Ovary (tissue), 9 donors: ENCODE data around the gene OLFML2A. TPM values are rescaled to one million over a fixed set of nuclear protein-coding genes. Genes with fewer than 3 reads are reported as not detected.

Experiments used
- DNase-seq, 5 donors: peaks; one replicate each; pipeline ENCODE4 v3.0.0-alpha.2; 2019 to 2020
- H3K27ac ChIP-seq, 2 donors: fragments of 200-600 bp; one replicate each; pipeline versions ENCODE4 v1.5.1 to v1.8.0; 2019 to 2022
- H3K27me3 ChIP-seq: fragments of 200-600 bp; one replicate; pipeline ENCODE4 v1.8.0; 2022
- H3K36me3 ChIP-seq: fragments of 200-600 bp; sonication (generic); one replicate; pipeline ENCODE4 v1.5.1; 2019
- H3K4me1 ChIP-seq: one replicate; pipeline ENCODE4 v1.8.1; 2013; ENCODE audit warnings: mild to moderate bottlenecking, moderate library complexity; ENCODE audit not compliant: insufficient read depth
- H3K4me3 ChIP-seq: fragments of 200-600 bp; sonication (generic); one replicate; pipeline ENCODE4 v1.5.1; 2017
- H3K9me3 ChIP-seq, 2 donors: fragments of 200-600 bp in 1 of 2; sonication (generic) in 1 of 2; one replicate each; pipeline versions ENCODE4 v1.5.1 to v1.8.1; 2013 to 2019; ENCODE audit warnings: mild to moderate bottlenecking in 1 of 2, moderate library complexity in 1 of 2
- CTCF ChIP-seq, 3 donors: fragments of 450-650 bp in 2 of 3; fragments of 200-600 bp in 1 of 3; IDR thresholded peaks; one replicate each; pipeline versions ENCODE4 v1.5.1 to v1.8.0; 2016 to 2022; ENCODE audit warnings: antibody characterized with exemption in 3 of 3, mild to moderate bottlenecking in 1 of 3
- EP300 ChIP-seq: sonication (generic); formaldehyde crosslinking; IDR thresholded peaks from one replicate; pipeline ENCODE4 v1.6.1; 2017; ENCODE audit warnings: antibody characterized with exemption
- POLR2A ChIP-seq: fragments of 450-650 bp; IDR thresholded peaks from one replicate; pipeline ENCODE4 v1.6.1; 2017; ENCODE audit warnings: antibody characterized with exemption, mild to moderate bottlenecking, moderate library complexity
- WGBS, 3 donors: extraction: QIAGEN DNeasy Blood & Tissue Kit in 1 of 3; methylation state at CpG; one replicate each; pipeline versions ENCODE4 v1.1.5 to v1.1.7; 2013 to 2017; 5-methylcytosine and 5-hydroxymethylcytosine counted together
- intact Hi-C, 4 donors: fragments of 100-400 bp; cut with DNase I; formaldehyde crosslinking; loops; one replicate each; pipeline versions ENCODE4 v1.11.0 to v1.15.1; 2022 to 2023
- polyA plus RNA-seq, 2 donors: library from polyadenylated mRNA; stranded (reverse); fragments of 200-250 nt in 1 of 2; fragments of 350-450 nt in 1 of 2; fragmentation: Illumina TruSeq in 1 of 2; extraction: RNeasy Lipid Tissue Mini Kit (QIAGEN cat#74804) in 1 of 2; gene quantifications; one replicate each; pipeline ENCODE4 v1.2.3, GENCODE V29; 2013 to 2014
- total RNA-seq, 7 donors: library from RNA; depleted of rRNA in 2 of 7; stranded (reverse); fragments of >200 nt in 2 of 7; fragmentation: NEBNext Ultra II Directional in 3 of 7; extraction: Animal tissue kit (Norgen Biotek cat#: 25700) in 3 of 7; gene quantifications; one replicate each; pipeline versions ENCODE4 v1.1.0 to v1.2.4, GENCODE V29; 2016 to 2023
- donor health status: DM: no; HTN: no; CAD: no; lungs with moderate emphysema.
- donor health status: DM: no; HTN: no; CAD: no.
- donor health status: Bipolar disorder and iron deficiency.
- donor health status: DM: yes; HTN: yes; CAD: no.
- donor health status: DM: no; HTN: no; CAD: no.
- donor health status: DM: yes; HTN: yes; CAD: no.

The OLFML2A gene
- total and polyA plus RNA-seq, 9 donors = 14.7 to 63.4 (median 31.0) TPM

GRCh38 chr9:124784509-124784908, 7.6 kb downstream of the OLFML2A start:
- Histone ChIP-seq H3K9me3 (no peaks in the 10 kb centered on the region), H3K4me3 (no peak overlapping the region), H3K4me1 (peaks cover 9% of the 10 kb centered on the region), H3K27ac (no peak overlapping the region), H3K27me3 (no peaks in the 10 kb centered on the region), H3K36me3 (no peaks in the 10 kb centered on the region)
- peak in 1 of 5 donors; percentile 19 for DNase-seq
- TF ChIP-seq EP300 (no peak), CTCF (IDR thresholded peaks at IDR 0.05) (no peak), POLR2A (no peak)
- WGBS, 3 donors = 27 to 52% (median 32%) methylated on average over 2 of the region's 2 CpGs
- intact Hi-C loops = loop anchor here in 1 of 4 donors (5.0 kb wide), 1 partner anchor 53 kb away; no protein-coding TSS in a partner anchor

DNA sequence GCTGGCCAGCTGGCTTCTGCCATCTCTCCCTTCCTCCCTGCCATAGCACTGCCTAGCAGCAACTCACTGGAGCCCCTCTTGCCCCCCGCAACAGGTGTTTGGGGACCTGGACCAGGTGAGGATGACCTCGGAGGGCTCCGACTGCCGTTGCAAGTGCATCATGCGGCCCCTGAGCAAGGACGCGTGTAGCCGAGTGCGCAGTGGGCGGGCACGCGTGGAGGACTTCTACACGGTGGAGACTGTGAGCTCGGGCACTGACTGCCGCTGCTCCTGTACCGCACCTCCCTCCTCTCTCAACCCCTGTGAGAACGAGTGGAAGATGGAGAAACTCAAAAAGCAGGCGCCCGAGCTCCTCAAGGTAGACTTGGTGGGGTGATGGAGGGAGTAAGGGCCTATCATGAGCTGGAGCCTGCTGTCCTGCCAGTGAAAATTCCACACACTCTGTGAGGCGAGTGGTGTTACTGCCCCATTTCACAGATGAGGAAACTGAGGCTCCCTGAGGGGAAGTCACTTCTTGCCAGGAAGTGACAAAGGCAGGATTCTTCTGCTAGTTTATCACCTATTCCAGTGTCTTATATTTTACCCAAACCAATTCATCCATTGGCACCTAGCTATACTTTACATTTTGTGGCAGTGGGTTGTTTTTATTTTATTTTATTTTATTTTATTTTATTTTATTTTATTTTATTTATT, 10.1 kb downstream of the OLFML2A start:
- Histone ChIP-seq H3K4me1 (no peaks in the 10 kb centered on the region), H3K27ac (no peak overlapping the region), H3K4me3 (no peak overlapping the region), H3K27me3 (no peaks in the 10 kb centered on the region), H3K36me3 (no peaks in the 10 kb centered on the region), H3K9me3 (no peaks in the 10 kb centered on the region)
- DNase-seq = peak in 4 of 5 donors; percentile 5 to 32 (median 16)
- 91 to 95% (median 93%) methylated on average over 20 of the region's 20 CpGs for WGBS, 3 donors
- intact Hi-C loops = no loop called here
- TF ChIP-seq EP300 (no peak), CTCF (IDR thresholded peaks at IDR 0.05) (no peak), POLR2A (no peak)

DNA sequence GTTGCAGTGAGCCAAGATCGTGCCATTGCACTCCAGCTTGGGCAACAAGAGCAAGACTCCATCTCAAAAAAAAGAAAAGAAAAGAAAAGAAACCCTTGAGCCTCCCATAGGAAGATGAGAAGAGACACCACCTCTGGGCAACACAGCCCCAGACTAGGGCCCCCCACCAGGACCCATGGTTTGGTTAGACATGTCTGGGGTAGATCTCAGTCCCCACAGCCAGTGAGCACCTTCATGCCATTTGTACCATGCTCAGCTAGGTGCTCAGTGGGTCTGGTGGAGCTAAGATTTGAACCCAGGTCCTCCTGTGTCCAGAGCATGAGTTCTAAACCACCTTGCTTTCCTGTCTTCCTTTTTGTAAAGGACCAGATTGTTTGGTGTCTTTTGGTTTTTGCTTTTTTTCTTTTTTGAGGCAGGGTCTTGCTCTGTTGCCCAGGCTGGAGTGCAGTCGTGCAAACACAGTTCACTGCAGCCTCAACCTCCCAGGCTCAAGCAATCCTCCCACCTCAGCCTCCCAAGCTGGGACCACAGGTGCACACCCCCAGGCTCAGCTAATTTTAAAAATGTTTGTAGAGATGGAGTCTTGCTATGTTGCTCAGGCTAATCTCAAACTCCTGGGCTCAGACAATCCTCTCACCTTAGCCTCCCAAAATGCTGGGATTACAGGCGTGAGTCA, 11.7 kb downstream of the OLFML2A start:
- no peaks in the 10 kb centered on the region for H3K27me3 ChIP-seq
- TF ChIP-seq POLR2A = no peak
- TF ChIP-seq EP300 = no peak
- TF ChIP-seq CTCF (IDR thresholded peaks at IDR 0.05) = no peak
- peak in 2 of 5 donors; percentile 6 for DNase-seq
- intact Hi-C loops = no loop called here
- H3K4me3 ChIP-seq = no peak overlapping the region
- H3K9me3 ChIP-seq = no peaks in the 10 kb centered on the region
- peaks cover 4% of the 10 kb centered on the region for H3K4me1 ChIP-seq
- WGBS, 3 donors = 86 to 94% (median 92%) methylated on average over 3 of the region's 3 CpGs
- no peaks in the 10 kb centered on the region for H3K36me3 ChIP-seq
- no peak overlapping the region for H3K27ac ChIP-seq

DNA sequence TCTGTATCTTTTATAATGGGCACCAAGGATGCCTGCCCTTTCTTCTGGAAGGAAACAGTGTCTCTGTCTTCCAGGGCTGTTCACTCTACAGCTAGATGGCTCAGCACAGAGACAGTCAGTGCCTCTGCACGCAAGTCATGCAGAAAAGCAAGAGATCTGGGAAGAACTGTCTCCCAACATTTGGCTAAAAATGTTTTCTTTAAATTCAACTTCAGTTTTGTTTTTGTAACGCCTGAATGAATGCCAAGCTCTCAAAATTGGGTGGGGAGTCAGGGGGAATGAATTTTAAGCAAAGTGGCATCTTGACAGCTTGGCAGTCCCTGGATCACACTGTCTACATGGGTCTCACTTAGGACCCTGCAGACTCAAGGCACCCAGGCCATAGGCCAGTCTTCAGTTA, 12.6 kb downstream of the OLFML2A start:
- 85 to 86% (median 85%) methylated on average over 2 of the region's 2 CpGs for WGBS, 3 donors
- no peak overlapping the region for H3K4me3 ChIP-seq
- peak in 1 of 5 donors; percentile 1 for DNase-seq
- H3K27ac ChIP-seq = no peak overlapping the region
- intact Hi-C loops = no loop called here
- TF ChIP-seq EP300 (no peak), CTCF (IDR thresholded peaks at IDR 0.05) (no peak), POLR2A (no peak)
- H3K9me3 ChIP-seq = no peaks in the 10 kb centered on the region
- no peaks in the 10 kb centered on the region for H3K36me3 ChIP-seq
- no peaks in the 10 kb centered on the region for H3K27me3 ChIP-seq
- peaks cover 4% of the 10 kb centered on the region for H3K4me1 ChIP-seq
